Retinal pigment epithelial cell (primary cell): ENCODE data around the gene LTO1.

Experiments
- DNase-seq: peaks from one replicate; pipeline ENCODE4 v3.0.0-alpha.2; 2010; ENCODE audit warnings: low read depth
- H3K4me3 ChIP-seq: 2 replicates; pipeline ENCODE4 v1.5.1; 2011; ENCODE audit warnings: mild to moderate bottlenecking, low read length, control low read depth, moderate library complexity
- TF ChIP-seq, protein P1 (sequence below): conservative IDR thresholded peaks from 2 replicates; pipeline ENCODE4 v1.5.1; 2011; ENCODE audit warnings: low read depth, low read length, control low read depth, inconsistent platforms

LTO1 gene

DNA sequence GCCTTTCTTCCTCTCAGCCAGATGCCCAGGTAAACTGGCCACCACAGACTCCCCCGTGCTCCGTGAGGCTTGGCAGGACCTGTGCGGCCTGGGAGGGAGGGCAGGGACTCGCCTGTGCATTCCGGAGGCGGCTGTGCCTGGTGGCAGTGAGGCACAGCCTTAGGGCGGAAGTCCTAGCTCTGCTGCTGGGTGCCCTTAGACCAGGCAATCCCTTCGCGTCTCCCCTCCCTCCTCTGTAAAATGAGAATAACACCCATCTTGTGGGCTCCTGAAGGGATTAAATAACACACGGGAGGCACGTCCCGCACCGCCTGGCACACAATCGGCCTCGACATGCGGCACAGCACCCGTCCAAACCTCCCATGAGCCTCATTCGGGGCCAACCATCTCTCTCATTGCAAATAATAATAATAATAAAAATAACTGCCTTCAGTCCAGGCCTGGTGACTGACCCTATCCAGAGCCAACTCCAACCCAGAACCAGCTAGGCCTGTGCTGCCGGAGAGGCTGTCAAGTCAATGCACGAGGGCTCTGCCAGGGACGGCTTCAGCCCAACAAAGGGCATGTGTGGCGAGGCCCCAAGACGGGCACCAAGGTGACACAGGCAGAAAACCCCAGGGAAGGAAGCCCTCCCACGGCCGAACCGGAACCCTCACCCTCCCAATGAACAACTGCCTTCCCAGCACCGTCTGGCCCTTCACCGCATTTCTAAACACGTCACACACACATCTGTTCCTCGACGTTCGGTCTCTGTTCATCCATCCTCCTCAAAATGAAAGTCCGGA lies 8.2 kb downstream of the LTO1 start:
- H3K4me3 ChIP-seq, result no peak overlapping the region
- TF ChIP-seq, protein P1, sequence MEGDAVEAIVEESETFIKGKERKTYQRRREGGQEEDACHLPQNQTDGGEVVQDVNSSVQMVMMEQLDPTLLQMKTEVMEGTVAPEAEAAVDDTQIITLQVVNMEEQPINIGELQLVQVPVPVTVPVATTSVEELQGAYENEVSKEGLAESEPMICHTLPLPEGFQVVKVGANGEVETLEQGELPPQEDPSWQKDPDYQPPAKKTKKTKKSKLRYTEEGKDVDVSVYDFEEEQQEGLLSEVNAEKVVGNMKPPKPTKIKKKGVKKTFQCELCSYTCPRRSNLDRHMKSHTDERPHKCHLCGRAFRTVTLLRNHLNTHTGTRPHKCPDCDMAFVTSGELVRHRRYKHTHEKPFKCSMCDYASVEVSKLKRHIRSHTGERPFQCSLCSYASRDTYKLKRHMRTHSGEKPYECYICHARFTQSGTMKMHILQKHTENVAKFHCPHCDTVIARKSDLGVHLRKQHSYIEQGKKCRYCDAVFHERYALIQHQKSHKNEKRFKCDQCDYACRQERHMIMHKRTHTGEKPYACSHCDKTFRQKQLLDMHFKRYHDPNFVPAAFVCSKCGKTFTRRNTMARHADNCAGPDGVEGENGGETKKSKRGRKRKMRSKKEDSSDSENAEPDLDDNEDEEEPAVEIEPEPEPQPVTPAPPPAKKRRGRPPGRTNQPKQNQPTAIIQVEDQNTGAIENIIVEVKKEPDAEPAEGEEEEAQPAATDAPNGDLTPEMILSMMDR, result no peak
- no peak for DNase-seq

DNA sequence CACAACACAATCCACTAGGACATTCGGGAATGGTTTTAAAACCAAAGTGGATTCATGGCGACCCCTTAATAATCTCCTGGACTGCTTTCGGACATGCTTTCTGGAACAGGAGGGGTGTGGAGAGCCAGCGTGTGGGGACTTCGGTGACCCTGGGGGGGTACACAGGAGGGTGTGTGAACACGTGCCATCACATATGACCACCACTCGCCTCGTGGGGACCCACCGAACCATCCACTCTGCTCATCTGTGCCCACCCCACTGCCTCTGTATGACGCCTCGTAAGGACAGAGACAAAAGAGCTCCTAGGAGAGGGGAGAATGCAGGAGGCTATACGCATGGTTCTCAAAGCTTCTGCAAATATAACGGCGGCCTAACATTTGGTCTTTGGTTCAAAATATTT lies 8.9 kb downstream of the LTO1 start:
- no peak for DNase-seq
- TF ChIP-seq, protein P1, result no peak

DNA sequence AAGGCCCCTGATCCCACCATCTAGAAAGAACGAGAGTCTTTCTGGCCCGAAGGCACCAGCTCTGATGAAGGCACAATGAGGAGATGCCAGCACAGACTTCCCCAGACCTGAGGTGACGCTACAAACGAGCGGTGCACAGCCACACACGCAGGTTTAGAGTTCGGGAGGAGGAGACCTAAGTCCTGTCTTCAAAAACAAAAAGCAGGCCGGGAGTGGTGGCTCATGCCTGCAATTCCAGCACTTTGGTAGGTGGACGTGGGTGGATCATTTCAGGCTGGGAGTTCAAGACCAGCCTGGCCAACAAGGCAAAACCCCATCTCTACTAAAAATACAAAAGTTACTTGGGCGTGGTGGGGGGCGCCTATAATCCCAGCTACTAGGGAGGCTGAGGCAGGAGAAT lies 9.5 kb downstream of the LTO1 start:
- no peak for DNase-seq
- H3K4me3 ChIP-seq, result no peak overlapping the region
- TF ChIP-seq, protein P1, result no peak

More for the DNA sequence above, 8.9 kb downstream of the LTO1 start:
- H3K4me3 ChIP-seq, result no peak overlapping the region

DNA sequence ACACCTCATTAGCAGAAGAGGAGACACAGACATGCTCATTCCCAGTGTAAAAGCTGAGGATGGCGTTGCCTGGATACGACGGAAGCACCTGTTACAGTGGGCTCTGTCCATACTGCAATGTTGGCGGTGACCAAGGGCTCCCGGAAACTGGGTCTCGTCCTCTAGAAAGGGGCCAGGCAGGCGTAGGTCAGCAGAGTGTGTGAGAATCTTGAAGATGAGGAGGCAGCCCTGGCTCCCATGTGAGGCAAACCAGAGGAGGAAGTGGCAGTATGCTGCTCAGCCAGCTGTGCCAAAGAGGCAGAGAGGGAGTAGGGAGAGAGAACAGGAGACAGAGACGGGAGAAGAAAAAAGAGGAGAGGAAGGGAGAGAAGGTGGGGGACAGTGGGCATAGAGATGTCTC lies 10.3 kb downstream of the LTO1 start:
- DNase-seq, result no peak
- H3K4me3 ChIP-seq, result no peak overlapping the region
- TF ChIP-seq, protein P1, result no peak

DNA sequence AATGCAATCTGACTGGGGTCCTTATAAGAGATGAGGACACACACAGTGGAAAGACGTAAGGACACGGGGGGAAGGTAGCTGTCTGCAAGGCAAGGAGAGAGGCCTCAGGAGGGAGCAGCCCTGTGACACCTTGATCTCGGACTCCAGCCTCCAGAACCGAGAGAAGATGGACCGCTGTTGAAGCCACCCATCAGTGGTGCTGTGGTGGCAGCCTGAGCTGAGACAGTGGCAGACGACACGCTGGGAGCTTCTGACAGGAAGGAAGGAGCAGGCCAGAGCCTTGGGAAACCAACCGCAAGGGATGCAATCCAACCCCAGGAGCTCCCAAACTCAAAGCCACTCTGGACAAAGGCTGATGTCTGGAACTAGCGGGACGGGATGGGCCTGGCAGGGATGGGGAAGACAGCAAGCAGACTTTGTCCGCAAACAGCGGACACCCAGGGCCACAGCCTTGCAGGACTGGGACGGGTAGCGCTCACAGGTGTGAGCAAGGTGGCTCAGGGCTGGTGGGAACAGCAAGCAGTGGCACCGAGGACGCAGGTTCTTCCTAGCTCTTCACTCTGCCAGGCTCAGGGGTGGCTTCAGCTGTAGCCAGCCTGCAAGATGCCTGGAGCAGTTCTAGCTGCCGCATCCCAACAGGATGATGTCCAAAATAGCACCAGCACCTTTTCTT lies 10.9 kb downstream of the LTO1 start:
- DNase-seq, result no peak
- TF ChIP-seq, protein P1, result no peak
- H3K4me3 ChIP-seq, result no peak overlapping the region

DNA sequence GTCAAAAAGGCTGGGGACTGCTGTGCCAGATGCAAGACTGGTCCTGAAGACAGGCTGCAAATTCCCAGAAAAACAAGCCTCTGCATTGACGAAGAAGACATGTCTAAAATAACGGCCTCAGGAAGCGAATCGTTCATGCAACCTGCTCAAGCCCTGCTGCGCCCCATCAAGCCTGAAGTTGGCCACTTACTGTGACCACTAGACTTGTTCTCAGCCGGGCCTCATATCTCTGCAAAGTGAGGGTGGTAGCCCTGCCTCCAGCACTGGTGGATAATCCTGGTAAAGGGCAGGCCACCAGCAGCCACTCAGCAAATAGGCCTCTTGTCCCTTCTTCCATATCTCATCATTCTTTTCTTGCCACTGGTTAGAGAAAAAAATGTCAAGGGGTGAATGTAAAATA lies 11.8 kb downstream of the LTO1 start:
- H3K4me3 ChIP-seq, result no peak overlapping the region
- no peak for DNase-seq
- TF ChIP-seq, protein P1, result no peak

DNA sequence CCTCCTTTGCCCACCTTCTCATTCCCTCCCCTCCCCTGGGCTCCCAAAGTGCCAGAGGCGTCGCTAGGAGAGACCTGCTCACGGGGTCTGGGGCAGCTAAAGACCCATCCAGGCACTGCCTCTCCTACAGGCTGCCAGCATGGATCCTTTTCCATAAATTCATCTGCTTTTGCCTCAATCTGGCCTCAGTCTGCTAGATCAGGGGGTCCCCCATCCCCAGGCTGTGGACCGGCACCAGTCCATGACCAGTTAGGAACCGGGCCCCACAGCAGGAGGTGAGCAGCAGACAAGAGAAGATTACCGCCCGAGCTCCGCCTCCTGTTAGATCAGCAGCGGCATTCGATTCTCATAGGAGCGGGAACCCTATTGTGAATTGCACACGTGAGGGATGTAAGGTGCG lies 12.3 kb downstream of the LTO1 start:
- TF ChIP-seq, protein P1, result no peak
- DNase-seq, result no peak
- H3K4me3 ChIP-seq, result no peak overlapping the region
